Right renal pelvis (tissue), 4 donors: ENCODE measurements around the gene SLC35D2. TPM values are rescaled to one million over a fixed set of nuclear protein-coding genes. Genes with fewer than 3 reads are reported as not detected.
"Not testable (repeated sequence)": the region's sequence is repeated elsewhere in the genome, so short reads cannot be mapped to it uniquely, and the experiment has no call there.

Experiments
- DNase-seq, 4 donors: peaks; one replicate each; pipeline ENCODE4 v3.0.0-alpha.2; 2013; ENCODE audit warnings: low read depth in 4 of 4, low spot score in 3 of 4, missing footprints in 1 of 4
- polyA plus RNA-seq, 4 donors: library from polyadenylated mRNA; unstranded; fragments of 120-200 nt; gene quantifications; one replicate each; pipeline ENCODE4 v1.2.1, GENCODE V29; 2013; ENCODE audit not compliant: insufficient read length in 4 of 4

SLC35D2 gene
- polyA plus RNA-seq, 4 donors = 37.6 to 41.5 (median 39.0) TPM

DNA sequence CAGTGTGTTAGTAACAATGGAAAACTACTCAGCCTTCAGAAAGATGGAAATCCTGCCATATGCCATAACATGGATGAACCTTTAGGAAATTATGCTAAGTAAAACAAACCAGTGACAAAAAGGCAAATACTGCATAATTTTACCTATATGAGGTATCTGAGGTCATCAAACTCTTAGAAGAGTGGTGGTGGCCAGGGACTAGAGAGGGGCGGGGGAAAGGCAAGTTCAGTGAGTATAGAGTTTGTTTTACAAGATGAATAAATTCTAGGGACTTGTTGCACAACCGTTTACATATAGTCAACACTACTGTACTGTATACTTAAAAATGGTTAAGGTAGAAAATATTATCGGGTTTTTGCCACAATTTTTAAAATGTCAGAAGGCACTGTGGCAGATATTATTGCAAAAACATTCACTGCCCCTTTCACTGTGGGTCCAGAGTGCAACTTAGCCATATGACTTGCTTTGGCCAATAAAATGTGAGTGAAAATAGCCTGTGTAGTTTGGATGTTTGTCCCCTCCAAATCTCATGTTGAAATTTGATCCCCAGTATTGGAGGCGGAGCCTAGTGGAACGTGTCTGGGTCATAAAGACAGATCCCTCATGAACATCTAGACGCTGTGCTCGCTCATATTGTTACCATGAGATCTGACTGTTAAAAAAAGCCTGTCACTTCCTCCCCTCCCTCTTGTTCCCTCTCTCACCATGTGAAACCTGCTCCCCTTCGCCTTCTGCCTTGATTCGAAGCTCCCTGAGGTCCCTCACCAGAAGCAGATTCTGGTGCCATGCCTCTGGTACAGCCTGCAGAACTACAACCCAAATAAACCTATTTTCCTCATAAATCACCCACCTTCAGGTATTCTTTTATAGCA, 25.1 kb upstream of the SLC35D2 start:
- DNase-seq = no peak

DNA sequence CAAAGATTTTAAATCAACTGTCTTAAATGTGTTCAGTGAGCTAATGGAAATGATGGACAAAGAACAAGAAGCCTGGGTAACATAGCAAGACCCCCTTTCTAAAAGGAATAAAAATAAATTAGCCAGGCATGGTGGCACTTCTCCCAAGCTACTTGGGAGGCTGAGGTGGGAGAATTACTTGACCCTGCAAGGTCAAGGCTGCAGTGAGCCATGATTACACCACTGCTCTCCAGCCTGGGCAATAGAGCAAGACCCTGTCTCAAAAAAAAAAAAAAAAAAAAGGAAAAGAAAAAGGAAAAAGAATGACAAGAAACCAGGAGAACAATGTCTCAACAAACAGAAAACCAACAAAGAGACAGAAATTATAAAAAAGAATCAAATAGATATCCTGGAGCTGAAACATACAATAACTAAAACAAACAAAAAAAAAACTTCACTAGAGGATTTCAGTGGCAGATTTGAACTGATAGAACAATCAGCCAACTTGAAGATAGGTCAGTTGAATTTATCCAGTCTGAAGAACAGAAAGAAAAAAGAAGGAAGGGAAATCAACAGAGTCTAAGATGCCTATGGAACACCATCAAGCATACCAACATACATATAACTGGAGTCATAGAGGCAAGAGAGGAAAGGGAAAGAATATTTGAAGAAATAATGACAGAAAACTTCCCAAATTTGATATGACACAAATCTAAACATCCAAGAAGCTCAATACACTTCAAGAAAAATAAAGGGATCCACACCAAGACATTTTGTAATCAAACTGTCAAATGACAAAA, 16.8 kb upstream of the SLC35D2 start:
- DNase-seq = no peak

DNA sequence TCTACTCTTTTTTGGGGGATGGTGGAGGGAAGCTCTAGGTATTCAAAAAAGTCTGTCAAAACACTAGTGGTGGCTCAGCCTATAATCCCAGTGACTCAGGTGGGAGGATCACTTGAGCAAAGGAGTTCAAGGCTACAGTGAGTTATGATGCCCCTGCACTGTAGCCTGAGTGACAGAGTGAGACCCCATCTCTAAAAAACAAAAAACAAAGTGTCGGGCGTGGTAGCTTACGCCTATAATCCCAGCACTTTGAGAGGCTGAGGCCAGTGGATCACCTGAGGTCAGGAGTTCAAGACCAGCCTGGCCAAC, 15.8 kb upstream of the SLC35D2 start:
- no peak for DNase-seq

DNA sequence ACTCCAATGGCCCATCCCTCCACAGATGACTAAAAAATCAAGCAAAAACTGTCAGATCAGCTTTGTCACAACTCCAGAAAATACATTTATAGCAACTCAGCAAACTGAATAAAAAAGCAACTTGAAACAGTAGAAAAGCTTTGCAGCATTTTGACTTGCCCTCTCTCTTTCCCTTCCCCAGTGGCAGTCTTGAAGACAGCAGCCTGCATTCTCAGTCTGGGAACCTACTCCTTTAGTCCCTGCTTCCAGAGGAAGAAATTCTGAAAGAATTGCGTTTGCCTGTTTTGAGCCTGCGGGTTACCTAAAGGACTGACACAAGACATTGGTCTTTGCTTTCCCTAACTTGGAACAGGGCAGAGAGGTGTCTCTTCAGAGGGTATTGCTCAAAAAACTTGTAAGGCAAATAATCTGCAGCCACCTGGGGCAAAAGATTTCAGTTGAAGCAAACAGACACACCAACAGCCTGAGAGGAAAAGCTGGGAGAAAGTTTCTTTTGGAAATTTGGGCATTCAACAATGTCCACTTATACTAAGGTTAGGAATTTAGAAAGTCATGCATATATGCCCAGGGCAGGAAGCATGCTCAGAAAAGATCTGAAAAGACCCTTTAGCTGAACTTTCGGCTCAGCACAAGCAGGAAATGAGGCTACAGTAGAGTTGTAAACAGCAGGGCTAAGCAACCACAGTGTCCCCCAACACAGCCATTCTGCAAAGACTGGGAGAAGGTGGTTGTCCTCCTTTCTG, 15.2 kb upstream of the SLC35D2 start:
- no peak for DNase-seq

DNA sequence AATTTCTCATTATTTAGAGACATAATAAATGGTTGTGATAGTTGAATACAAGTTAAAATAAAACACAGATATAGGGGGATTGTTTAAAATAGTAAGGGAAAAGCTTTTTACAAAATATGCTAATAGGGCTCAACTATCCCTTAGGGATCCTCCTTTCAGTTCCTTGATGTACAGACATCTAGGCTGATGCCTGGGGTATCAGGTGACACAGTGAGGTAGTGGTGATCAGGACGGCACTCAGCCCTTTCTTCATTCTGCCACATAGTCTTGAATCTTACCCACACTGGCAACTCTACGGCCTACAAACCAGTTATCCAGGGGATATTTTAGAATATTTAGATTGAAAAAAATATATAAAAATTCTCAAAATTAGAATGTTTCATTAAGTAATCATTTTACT, 12.5 kb upstream of the SLC35D2 start:
- no peak for DNase-seq

DNA sequence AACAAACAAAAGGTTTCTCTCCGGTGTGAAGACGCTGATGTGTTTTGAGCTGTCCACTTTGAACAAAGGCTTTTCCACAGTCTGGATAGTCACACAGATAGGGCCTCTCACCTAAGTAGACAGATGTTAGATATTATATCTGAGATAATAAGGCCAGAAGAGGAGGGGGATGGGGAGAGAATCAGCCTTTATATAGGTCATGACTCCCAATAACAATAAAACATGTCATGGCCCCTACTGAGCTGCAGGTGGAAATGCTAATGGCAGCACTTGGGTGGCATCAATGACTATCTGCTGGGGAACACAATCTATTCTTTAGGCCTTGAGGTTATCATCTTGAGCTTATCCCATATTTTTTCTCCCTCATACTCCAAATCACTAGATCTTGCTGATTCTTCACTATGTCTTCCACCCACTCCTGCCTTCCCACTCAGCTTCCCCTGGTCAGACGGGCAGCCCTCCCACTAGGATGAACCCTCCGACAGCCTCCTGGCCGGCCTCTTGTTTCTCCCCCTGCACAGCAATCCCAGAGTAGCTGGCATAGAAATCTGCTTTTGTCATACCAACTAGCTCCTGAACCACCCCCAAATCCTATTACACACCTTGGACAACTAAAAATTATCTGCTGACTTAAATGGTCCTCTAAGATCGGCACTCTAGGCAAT, 11.5 kb upstream of the SLC35D2 start:
- DNase-seq = no peak

DNA sequence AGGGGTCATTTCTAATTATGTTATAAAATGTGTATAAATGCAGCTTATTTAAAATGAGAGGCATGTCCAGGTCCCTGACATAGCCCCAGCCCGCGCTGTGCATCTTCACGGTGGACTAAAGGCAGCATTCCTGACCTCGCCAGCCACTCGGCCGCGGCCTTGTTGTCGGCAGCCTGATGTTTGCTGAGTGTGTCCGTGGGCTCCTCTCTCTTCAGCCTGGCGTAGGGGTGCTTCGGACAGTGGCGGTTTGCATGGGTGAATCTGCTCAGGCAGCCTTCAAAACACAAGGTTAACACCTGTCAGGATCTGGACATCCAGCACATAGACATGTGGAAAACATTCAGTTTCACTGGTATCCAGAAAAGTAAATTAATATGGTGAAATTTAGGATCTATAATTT, 8.8 kb upstream of the SLC35D2 start:
- no peak for DNase-seq

DNA sequence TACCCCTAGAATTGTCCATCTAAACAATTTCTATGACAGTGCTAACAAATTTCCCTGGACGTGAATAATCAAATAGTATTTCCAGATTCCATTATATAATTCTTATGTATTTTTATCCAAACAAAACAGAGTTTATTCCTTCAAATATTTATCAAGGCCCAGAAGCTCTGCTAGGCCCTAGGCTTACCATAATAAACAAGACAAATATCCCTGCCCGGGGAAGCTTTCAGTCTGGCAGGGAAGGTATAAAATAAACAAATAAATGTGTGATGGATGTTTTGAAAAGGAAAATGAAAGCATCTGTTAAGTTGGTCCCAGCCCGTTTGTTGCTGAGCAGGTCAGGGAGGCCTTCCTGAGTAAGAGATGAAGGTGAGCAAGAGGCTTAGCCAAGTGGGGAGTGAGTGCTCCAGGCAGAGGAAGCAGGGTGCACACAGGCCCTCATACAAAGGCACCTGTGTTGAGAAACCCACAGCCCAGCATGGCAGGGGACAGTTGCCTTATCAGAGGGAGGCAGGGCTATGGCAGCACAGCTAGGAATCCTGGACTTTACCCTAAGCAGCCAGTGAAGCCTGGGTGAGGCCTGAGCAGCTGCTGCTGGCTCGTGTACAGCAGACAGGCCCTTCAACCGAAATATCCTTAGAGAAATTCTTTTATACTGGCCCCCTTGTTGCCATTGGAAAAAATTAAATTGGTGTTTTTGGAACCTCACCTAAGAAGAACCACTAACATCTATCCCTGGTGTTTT, 7.7 kb upstream of the SLC35D2 start:
- DNase-seq = no peak

DNA sequence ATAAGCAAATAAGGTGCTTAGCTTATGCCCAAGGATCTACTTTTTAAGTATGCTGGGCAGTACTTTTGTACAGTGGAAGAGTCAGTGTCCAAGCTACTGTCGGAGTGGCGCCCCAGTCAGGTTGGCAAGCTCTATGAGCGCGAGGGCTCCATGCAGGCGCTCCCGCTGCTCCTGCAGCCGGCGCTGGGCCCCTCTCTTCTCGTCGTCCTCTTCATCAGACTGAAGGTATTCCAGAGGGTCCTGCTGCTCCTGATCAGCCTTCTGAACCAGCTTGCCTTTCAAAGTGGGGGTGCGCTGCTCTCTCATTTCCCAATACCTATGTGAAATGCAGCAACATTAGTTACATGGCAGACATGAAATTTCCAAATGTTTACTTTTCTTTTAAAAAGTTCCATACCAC, 4.6 kb upstream of the SLC35D2 start:
- DNase-seq = no peak

DNA sequence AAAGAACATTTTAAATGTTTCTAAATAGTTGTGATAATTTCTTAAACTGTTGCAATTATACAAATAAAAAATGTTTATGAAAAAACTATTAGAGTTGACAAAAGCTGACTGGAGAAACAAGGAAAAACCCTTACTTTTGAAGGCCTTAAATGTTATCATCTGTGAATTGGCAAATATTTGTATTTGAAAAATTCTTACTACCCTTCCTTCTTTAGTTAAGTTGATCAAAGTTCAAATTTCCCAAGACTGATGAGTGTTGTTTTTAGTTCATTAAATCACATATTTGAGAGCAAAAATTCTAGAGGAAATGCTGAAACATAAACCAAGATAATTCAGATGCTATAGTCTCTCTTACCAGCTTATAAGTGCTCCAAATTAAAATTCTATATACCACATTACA, 2.6 kb upstream of the SLC35D2 start:
- no peak for DNase-seq

DNA sequence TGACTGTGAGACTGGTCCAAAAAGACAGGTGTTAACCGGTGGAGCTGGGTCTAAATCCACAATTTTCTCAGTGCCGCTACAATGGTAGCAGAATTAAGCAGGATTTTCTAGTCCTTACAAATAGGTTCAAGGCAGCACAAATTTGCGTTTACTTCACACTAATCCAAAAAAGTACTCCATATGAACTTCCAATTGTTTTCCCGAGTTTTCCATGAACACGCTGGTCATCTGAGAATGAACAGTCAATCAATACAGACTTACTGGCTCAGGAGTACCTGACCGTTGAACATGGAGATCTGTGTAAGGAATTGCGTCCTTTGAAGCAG, 709 bp downstream of the SLC35D2 start:
- DNase-seq = no peak

DNA sequence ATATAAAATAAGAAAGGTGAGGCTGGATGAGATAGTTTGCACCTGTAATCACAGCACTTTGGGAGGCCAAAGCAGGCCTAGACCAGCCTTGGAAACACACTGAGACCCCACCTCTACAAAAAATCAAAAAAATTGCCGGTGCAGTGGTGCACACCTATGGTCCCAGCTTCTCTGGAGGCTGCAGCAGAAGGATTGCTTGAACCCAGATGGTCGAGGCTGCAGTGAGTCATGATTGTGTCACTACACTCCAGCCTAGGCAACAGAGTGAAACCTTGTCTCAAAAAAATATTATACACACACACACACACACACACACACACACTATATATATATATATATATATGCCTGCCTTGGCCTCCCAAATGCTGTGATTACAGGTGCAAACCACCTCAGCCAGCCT, 1.3 kb downstream of the SLC35D2 start:
- no peak for DNase-seq

DNA sequence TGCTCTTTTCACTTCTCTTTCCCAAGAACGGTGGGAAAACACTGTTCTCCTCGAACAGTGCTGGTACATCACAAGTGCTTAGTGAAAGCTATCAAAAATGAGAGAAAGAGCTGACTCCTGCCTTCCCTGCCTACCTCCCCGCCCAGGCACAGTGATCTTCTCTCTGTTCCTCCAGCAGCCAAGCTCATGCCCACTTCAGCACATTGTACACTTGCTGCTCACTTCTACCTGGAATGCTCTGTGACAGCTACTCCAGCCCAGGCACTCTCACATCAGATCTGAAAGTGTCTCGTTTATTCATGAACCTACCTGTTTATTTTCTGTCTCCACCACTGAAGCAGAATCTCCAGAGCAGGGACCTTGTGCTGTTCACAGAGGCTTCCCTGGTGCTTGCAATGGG, 1.8 kb downstream of the SLC35D2 start:
- DNase-seq = no peak

DNA sequence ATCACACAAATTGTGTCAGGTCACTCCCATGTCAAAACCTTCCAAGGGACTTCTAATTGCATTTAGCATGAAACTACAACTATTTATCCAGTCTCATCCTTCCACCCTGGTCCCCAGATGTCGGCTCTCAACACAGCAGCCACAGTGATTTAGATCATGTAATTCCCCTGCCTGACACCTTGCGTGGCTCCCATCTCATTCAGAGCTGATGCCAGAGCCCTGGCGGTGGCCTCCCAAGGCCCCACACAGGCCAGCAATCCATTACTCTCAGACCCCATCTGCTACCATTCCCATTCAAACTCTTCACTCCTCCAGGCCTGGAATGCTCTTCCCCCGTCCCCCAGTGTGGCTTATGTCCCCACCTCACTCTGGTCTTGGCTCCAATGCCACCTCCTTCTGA, 2.4 kb downstream of the SLC35D2 start:
- DNase-seq = no peak

DNA sequence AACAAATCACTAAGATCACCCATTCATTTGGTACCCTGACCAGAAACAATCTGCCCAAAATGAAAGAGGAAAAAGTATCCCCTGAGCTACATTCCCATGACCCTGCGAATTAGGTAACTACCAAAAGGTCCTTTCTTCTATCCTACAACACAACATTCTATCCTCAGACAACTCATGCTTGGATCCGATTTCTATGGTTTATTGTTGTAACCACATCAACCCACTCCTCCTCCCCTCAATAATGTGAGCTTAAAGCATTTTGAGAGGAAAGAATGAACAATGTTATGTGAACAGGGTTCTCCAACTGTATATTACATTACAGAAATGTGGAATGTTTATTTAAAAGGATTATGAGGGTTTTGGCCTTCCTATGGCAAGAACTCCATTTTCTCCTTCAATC, 4.0 kb downstream of the SLC35D2 start:
- no peak for DNase-seq

DNA sequence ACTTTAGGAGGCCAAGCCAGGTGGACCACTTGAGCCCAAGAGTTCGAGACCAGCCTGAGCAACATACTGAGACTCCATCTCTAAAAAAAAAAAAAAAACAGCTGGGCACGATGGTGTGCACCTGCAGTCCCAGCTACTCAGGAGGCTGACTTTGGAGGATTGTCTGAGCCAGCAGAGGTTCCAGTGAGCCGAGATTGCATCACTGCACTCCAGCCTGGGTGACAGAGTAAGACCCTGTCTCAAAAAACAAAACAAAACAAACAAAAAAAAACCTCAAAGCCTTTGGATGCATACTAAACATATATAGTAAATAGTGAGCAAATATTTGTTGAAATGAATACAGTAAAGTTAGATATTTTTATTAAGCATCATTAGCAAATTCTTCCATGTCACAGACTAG, 5.3 kb downstream of the SLC35D2 start:
- no peak for DNase-seq

DNA sequence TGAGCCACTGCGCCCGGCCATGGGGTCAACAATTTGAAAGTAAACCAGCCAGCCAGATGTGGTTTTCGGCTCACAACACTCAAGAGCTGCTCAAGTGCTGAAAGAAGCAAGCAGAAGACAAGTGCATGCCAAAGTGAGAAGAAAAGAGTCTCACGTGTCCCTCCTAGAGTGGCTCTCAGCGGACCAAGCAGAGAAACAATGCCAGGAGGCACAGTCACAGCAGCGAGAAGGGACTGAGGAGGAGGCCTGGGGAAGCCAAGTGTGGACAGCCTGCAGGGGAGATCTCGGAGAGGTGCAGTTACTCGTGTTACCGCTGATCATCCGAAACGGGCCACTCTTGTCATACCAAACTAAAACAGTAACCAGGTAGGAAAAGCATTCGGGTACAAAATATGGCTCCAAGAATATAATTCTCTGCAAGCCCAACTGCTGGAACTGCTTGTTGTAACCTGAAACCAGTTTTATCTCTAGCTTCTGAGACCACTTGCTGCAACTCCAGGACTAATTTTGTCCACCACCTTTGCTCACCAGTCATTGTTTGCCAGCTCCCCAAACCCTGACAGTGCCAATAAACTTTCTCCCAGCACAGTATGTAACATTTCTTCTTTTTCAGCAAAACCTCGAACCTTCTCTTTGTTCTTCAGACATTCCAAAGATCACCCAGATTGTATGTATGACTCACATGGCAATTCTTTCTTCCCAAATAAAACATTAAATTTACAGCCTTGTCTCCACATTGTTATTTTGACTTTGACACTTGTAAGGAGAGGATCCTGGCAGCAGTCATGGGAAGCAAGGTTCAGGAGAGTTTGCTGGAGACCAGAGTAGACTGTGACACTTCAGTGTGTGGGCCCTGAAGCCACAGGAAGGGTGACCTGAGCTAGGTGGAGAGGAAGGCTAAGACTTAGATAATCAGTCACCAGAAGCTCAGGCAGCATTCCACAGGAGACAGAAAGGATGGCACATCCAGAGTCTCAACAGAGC, 6.3 kb downstream of the SLC35D2 start:
- no peak for DNase-seq

DNA sequence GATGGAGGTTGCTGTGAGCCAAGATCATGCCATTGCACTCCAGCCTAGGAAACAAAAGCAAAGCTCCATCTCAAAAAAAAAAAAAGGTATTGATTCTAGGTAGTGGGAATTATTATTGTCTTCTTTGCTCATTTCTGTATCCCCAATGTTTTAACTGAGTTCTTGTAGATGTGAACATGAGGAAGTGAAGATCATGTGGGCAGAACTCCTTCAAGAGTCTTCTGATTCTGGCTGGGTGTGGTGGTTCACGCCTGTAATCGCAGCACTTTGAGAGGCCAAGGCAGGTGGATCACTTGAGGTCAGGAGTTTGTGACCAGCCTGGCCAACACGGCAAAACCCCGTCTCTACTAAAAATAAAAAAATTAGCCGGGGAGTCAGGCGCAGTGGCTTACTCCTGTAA, 8.0 kb downstream of the SLC35D2 start:
- not testable (repeated sequence) for DNase-seq

DNA sequence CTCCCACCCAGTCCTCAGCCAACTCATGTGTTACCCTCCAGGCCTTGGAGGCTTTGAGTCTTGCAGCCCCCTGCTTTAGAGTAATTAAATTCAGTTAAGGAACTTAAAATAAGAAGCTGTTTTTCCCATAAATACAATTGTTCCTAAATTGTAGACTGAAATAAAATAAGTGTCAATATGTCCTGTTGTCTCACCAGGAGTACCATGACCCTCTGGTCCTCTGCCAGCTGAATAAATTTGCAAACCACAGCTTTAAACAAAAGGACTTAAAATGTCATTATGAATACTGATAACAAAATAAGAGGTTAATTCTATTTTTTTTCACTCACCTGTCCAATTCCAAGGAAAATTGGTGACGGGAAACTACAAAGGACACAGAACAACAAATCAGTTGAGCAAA, 15.6 kb downstream of the SLC35D2 start:
- DNase-seq = no peak
